PC-9 (cell line): ENCODE measurements around the gene VTA1. TPM values are rescaled to one million over a fixed set of nuclear protein-coding genes. Genes with fewer than 3 reads are reported as not detected.

Source experiments
- BruUV-seq: library from RNA; stranded (reverse); fragments of 400-500 nt; replicated peaks from 2 replicates; lab custom pipeline; 2021; lab: Mats Ljungman, UMichigan
- CTCF ChIA-PET: fragments of 300-600 bp; sonication (Branson Sonifier 250); formaldehyde crosslinking; loops from one replicate; lab custom pipeline; 2022; ENCODE audit warnings: antibody characterized with exemption; lab: Charles Lee
- POLR2A ChIA-PET: fragments of 300-600 bp; sonication (Branson Sonifier 250); formaldehyde crosslinking; loops from one replicate; lab custom pipeline; 2022; ENCODE audit warnings: antibody characterized with exemption; ENCODE audit not compliant: unreplicated experiment; lab: Charles Lee
- DNase-seq, 2 experiments: peaks; one replicate each; pipeline versions ENCODE4 v3.0.0 to v3.0.0-alpha.2; 2015 to 2022; ENCODE audit warnings: mixed read lengths in 1 of 2
- H2AFZ ChIP-seq: fragments of 200-600 bp; sonication (generic); 2 replicates; pipeline ENCODE4 v1.8.1; 2017; ENCODE audit warnings: antibody characterized with exemption
- H3F3A ChIP-seq: fragments of 200-600 bp; sonication (generic); 2 replicates; pipeline ENCODE4 v1.8.1; 2017; ENCODE audit warnings: antibody characterized with exemption, mild to moderate bottlenecking, low read depth; ENCODE audit not compliant: insufficient read depth
- H3K27ac ChIP-seq: fragments of 200-600 bp; sonication (generic); 2 replicates; pipeline ENCODE4 v1.6.1; 2016; ENCODE audit warnings: mixed run types
- H3K27me3 ChIP-seq: fragments of 200-600 bp; sonication (generic); 2 replicates; pipeline ENCODE4 v1.6.1; 2016; ENCODE audit warnings: low read depth, mixed run types; ENCODE audit not compliant: insufficient read depth
- H3K36me3 ChIP-seq: fragments of 200-600 bp; sonication (generic); 2 replicates; pipeline ENCODE4 v1.6.1; 2016; ENCODE audit warnings: low read depth, mixed run types
- H3K4me1 ChIP-seq: fragments of 200-600 bp; sonication (generic); replicated peaks from 2 replicates; pipeline ENCODE4 v1.6.1; 2016; ENCODE audit warnings: mixed run types; ENCODE audit not compliant: insufficient read depth
- H3K4me2 ChIP-seq: fragments of 200-600 bp; sonication (generic); 2 replicates; pipeline ENCODE4 v1.6.1; 2017; ENCODE audit warnings: mixed run types
- H3K4me3 ChIP-seq: fragments of 200-600 bp; sonication (generic); 2 replicates; pipeline ENCODE4 v1.6.1; 2016; ENCODE audit warnings: mixed run types
- H3K79me2 ChIP-seq: fragments of 200-600 bp; sonication (generic); 2 replicates; pipeline ENCODE4 v1.6.1; 2017; ENCODE audit warnings: low read depth, mixed run types
- H3K9me2 ChIP-seq: fragments of 200-600 bp; sonication (generic); 2 replicates; pipeline ENCODE4 v1.8.1; 2017; ENCODE audit warnings: mild to moderate bottlenecking; ENCODE audit not compliant: insufficient read depth
- H3K9me3 ChIP-seq: fragments of 200-600 bp; sonication (generic); 2 replicates; pipeline ENCODE4 v1.8.1; 2016; ENCODE audit warnings: low read depth; ENCODE audit not compliant: insufficient read depth
- H4K20me1 ChIP-seq: fragments of 200-600 bp; sonication (generic); 2 replicates; pipeline ENCODE4 v1.8.1; 2017; ENCODE audit not compliant: insufficient read depth
- CTCF ChIP-seq: fragments of 200-600 bp; sonication (generic); conservative IDR thresholded peaks from 2 replicates; pipeline ENCODE4 v1.6.1; 2017; ENCODE audit warnings: mixed run types, antibody characterized with exemption, mild to moderate bottlenecking, moderate library complexity
- EZH2 ChIP-seq: fragments of 200-600 bp; sonication (generic); IDR thresholded peaks from 2 replicates; pipeline ENCODE4 v1.8.0; 2017; ENCODE audit warnings: antibody characterized with exemption, low read depth
- intact Hi-C: fragments of 100-400 bp; cut with micrococcal nuclease; formaldehyde crosslinking; loops from one replicate; pipeline ENCODE4 v1.10.0; 2022; ENCODE audit not compliant: unreplicated experiment
- total RNA-seq: library from RNA; stranded (reverse); gene quantifications from 2 replicates; pipeline ENCODE4 v1.2.3, GENCODE V29; 2021

Gene VTA1
- total RNA-seq, 1 experiment from 2014 or later: 52.0 TPM

DNA sequence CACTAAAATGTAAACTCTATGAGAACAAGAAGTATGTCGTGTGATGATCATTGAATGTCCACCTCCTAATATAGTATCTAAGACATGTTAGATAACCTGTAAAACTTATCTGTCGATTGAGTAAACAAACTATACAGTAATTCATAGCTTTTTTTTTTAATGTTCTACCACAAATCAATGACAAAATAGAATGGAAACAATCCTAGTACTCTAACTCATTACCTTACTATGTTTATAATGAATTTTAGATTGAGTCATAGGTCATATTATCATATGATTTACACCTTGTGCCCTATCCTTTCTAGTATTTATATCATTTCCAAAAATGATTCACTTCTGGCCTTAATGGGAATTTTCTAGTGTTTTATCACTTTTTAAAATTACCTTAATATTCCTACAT, 6.1 kb downstream of the VTA1 start:
- H3K9me3 ChIP-seq: no peaks in the 10 kb centered on the region
- H2AFZ ChIP-seq: no peak overlapping the region
- no peaks in the 10 kb centered on the region for H3K36me3 ChIP-seq
- intact Hi-C loops: no loop called here
- BruUV-seq: no TSS peak
- H3F3A ChIP-seq: peaks cover 12% of the 10 kb centered on the region; the same call in 1 of the 2 replicates
- H3K4me3 ChIP-seq: no peak overlapping the region
- no peak for DNase-seq
- peaks cover 6% of the 10 kb centered on the region; the same call in 1 of the 2 replicates for H3K4me1 ChIP-seq
- H3K79me2 ChIP-seq: peaks cover 99% of the 10 kb centered on the region
- no peak overlapping the region for H3K4me2 ChIP-seq
- POLR2A ChIA-PET: no interaction called here
- CTCF ChIA-PET: no interaction called here
- no peak overlapping the region for H3K27ac ChIP-seq
- H3K27me3 ChIP-seq: no peaks in the 10 kb centered on the region
- TF ChIP-seq CTCF (no peak), EZH2 (no peak)
- no peaks in the 10 kb centered on the region for H3K9me2 ChIP-seq
- H4K20me1 ChIP-seq: peaks cover 29% of the 10 kb centered on the region

DNA sequence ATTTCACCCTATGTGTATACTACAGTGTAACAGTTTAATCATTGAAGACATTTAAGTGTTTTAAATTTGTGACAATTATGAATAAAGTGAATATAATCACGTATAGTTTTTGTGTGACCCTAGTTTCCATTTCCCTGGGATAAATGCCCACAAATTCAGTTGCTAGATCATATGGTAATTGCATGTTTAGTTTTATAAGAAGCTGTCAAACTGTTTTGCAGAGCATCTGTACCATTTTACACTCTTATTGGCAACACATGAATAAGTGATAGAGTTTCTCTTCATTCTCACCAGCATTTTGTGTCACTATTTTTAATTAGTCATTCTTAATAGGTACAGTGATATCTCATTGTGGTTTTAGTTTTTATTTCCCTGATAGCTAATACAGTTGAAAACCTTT, 7.3 kb downstream of the VTA1 start:
- no peak for TF ChIP-seq EZH2
- TF ChIP-seq CTCF: no peak
- CTCF ChIA-PET: no interaction called here
- Histone ChIP-seq H3K36me3 (no peaks in the 10 kb centered on the region), H3K27me3 (no peaks in the 10 kb centered on the region), H3K4me3 (no peak overlapping the region), H4K20me1 (peaks cover 29% of the 10 kb centered on the region), H3K79me2 (peaks cover 92% of the 10 kb centered on the region), H3K9me3 (no peaks in the 10 kb centered on the region), H3K4me1 (no peaks in the 10 kb centered on the region), H3K9me2 (no peaks in the 10 kb centered on the region), H3K4me2 (no peak overlapping the region), H3F3A (peaks cover 12% of the 10 kb centered on the region; the same call in 1 of the 2 replicates), H3K27ac (no peak overlapping the region), H2AFZ (no peak overlapping the region)
- POLR2A ChIA-PET: no interaction called here
- intact Hi-C loops: no loop called here
- BruUV-seq: no TSS peak
- no peak for DNase-seq

GRCh38 chr6:142155091-142155490, 8.0 kb downstream of the VTA1 start:
- H2AFZ ChIP-seq: no peak overlapping the region
- DNase-seq: no peak
- no peak overlapping the region for H3K27ac ChIP-seq
- ChIA-PET POLR2A (interaction anchor here (0.7 kb wide), 1 partner anchor 1274 kb away, joined by 5 read pairs; no protein-coding TSS in a partner anchor), CTCF (interaction anchor here (0.9 kb wide), 1 partner anchor 232 kb away, joined by 3 read pairs; no protein-coding TSS in a partner anchor)
- no peak overlapping the region for H3K4me2 ChIP-seq
- H3K27me3 ChIP-seq: no peaks in the 10 kb centered on the region
- intact Hi-C loops: no loop called here
- H3F3A ChIP-seq: peaks cover 12% of the 10 kb centered on the region; the same call in 1 of the 2 replicates
- no peak overlapping the region for H3K4me3 ChIP-seq
- BruUV-seq: no TSS peak
- H3K4me1 ChIP-seq: no peaks in the 10 kb centered on the region
- TF ChIP-seq CTCF: no peak
- no peak for TF ChIP-seq EZH2
- peaks cover 32% of the 10 kb centered on the region for H4K20me1 ChIP-seq
- no peaks in the 10 kb centered on the region for H3K9me3 ChIP-seq
- H3K36me3 ChIP-seq: no peaks in the 10 kb centered on the region
- peaks cover 91% of the 10 kb centered on the region for H3K79me2 ChIP-seq
- H3K9me2 ChIP-seq: no peaks in the 10 kb centered on the region
